ENCODE results near the gene CUL3. TPM values are rescaled to one million over a fixed set of nuclear protein-coding genes. Genes with fewer than 3 reads are reported as not detected.

Gene CUL3
- polyA plus RNA-seq, 3 donors: 12.3 to 28.7 (median 12.9) TPM

DNA sequence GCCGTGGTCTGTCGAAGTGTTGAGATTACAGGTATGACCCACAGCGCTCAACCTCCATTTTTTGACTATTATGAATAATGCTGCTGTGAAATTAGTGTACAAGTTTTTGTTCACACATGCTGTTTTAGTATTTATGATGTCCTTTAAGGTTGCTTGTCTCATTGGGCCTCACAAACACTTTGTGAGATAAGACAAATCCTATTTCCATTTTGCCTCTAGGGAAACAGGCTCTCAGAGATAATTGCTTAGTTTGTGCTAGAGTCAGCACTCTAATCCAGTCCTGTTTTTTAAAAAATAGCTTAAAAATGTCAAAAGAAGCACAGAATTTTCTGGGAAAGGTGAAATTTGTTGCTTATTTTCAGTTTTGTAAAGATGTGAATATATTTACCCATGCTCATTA, 43.3 kb upstream of the CUL3 start:
- Histone ChIP-seq H3K9me3 (replicated peaks in 1 of 2; ENCODE audit: control insufficient read depth in 1 of 2, insufficient read depth in 1 of 2, low read length in 2 of 2) (no peaks in the 10 kb centered on the region), H2AFZ (ENCODE audit: insufficient read depth, low read depth, low read length, poor library complexity, severe bottlenecking) (no peak overlapping the region), H3K4me3 (replicated peaks in 1 of 3; ENCODE audit: low read depth in 2 of 3, low read length in 3 of 3) (no peak overlapping the region), H3K4me1 (ENCODE audit: control insufficient read depth in 1 of 2, insufficient read depth in 2 of 2, low read length in 2 of 2) (no peaks in the 10 kb centered on the region), H3K79me2 (ENCODE audit: insufficient read depth, low read length) (no peaks in the 10 kb centered on the region), H4K20me1 (ENCODE audit: insufficient read depth, low read length) (no peaks in the 10 kb centered on the region), H3K4me2 (replicated peaks; ENCODE audit: extremely low read depth, low read length, poor library complexity, severe bottlenecking) (no peak overlapping the region), H3K9ac (ENCODE audit: insufficient read depth, low read length, poor library complexity, severe bottlenecking) (no peak overlapping the region), H3K27ac (ENCODE audit: low read depth in 1 of 2, low read length in 2 of 2) (no peak overlapping the region), H3K36me3 (replicated peaks in 1 of 2; ENCODE audit: control insufficient read depth in 1 of 2, insufficient read depth in 2 of 2, low read length in 2 of 2) (no peaks in the 10 kb centered on the region), H3K27me3 (ENCODE audit: control insufficient read depth in 2 of 2, insufficient read depth in 2 of 2, low read length in 2 of 2) (no peaks in the 10 kb centered on the region)
- peaks cover 0 to 2% (median 0%) of the 10 kb centered on the region in 7 donors for H3K9me3 Mint-ChIP-seq
- no peaks in the 10 kb centered on the region for H3K36me3 Mint-ChIP-seq
- no peak for DNase-seq
- TF ChIP-seq, protein P1, sequence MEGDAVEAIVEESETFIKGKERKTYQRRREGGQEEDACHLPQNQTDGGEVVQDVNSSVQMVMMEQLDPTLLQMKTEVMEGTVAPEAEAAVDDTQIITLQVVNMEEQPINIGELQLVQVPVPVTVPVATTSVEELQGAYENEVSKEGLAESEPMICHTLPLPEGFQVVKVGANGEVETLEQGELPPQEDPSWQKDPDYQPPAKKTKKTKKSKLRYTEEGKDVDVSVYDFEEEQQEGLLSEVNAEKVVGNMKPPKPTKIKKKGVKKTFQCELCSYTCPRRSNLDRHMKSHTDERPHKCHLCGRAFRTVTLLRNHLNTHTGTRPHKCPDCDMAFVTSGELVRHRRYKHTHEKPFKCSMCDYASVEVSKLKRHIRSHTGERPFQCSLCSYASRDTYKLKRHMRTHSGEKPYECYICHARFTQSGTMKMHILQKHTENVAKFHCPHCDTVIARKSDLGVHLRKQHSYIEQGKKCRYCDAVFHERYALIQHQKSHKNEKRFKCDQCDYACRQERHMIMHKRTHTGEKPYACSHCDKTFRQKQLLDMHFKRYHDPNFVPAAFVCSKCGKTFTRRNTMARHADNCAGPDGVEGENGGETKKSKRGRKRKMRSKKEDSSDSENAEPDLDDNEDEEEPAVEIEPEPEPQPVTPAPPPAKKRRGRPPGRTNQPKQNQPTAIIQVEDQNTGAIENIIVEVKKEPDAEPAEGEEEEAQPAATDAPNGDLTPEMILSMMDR (IDR thresholded peaks at IDR 0.05): no peak
- H3K27me3 Mint-ChIP-seq (ENCODE audit: low read depth in 3 of 3): peaks cover 0 to 2% (median 0%) of the 10 kb centered on the region in 3 donors
- no peak overlapping the region for H3K4me3 Mint-ChIP-seq
- intact Hi-C loops (cut with micrococcal nuclease): no loop called here
- H3K4me1 Mint-ChIP-seq: no peaks in the 10 kb centered on the region
- no CpG with 5 or more reads among the region's 3 CpGs for WGBS (ENCODE audit: insufficient coverage)
- no peak overlapping the region for H3K27ac Mint-ChIP-seq

DNA sequence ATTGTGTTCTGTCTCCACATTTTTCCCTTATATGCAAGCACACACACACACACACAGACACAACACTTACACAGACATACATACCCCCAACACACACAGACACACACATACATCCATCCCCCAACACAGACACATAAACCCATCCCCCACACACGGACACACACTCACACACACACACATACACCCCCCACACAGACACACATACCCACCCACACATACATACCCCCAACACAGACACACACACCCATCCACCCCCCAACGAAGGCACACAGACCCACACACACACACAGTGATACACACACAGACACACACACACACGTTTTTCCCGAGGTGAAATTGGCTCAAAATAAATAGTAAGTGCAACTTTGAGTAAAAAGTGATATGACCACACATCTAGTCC, 41.6 kb upstream of the CUL3 start:
- Histone ChIP-seq H3K27ac (ENCODE audit: low read depth in 1 of 2, low read length in 2 of 2) (no peak overlapping the region), H4K20me1 (ENCODE audit: insufficient read depth, low read length) (no peaks in the 10 kb centered on the region), H3K9ac (ENCODE audit: insufficient read depth, low read length, poor library complexity, severe bottlenecking) (no peak overlapping the region), H3K4me1 (ENCODE audit: control insufficient read depth in 1 of 2, insufficient read depth in 2 of 2, low read length in 2 of 2) (no peaks in the 10 kb centered on the region), H3K4me3 (replicated peaks in 1 of 3; ENCODE audit: low read depth in 2 of 3, low read length in 3 of 3) (no peak overlapping the region), H3K4me2 (replicated peaks; ENCODE audit: extremely low read depth, low read length, poor library complexity, severe bottlenecking) (no peak overlapping the region), H2AFZ (ENCODE audit: insufficient read depth, low read depth, low read length, poor library complexity, severe bottlenecking) (no peak overlapping the region), H3K79me2 (ENCODE audit: insufficient read depth, low read length) (no peaks in the 10 kb centered on the region), H3K9me3 (replicated peaks in 1 of 2; ENCODE audit: control insufficient read depth in 1 of 2, insufficient read depth in 1 of 2, low read length in 2 of 2) (no peaks in the 10 kb centered on the region), H3K27me3 (ENCODE audit: control insufficient read depth in 2 of 2, insufficient read depth in 2 of 2, low read length in 2 of 2) (no peaks in the 10 kb centered on the region), H3K36me3 (replicated peaks in 1 of 2; ENCODE audit: control insufficient read depth in 1 of 2, insufficient read depth in 2 of 2, low read length in 2 of 2) (no peaks in the 10 kb centered on the region)
- H3K4me1 Mint-ChIP-seq: no peaks in the 10 kb centered on the region
- intact Hi-C loops (cut with micrococcal nuclease): no loop called here
- TF ChIP-seq, protein P1 (IDR thresholded peaks at IDR 0.05): no peak
- H3K9me3 Mint-ChIP-seq: peaks cover 0 to 4% (median 2%) of the 10 kb centered on the region in 7 donors
- no peaks in the 10 kb centered on the region for H3K27me3 Mint-ChIP-seq (ENCODE audit: low read depth in 3 of 3)
- H3K4me3 Mint-ChIP-seq: no peak overlapping the region
- H3K27ac Mint-ChIP-seq: peak overlapping the region in 2 of 7 donors; percentile 31 to 73
- H3K36me3 Mint-ChIP-seq: no peaks in the 10 kb centered on the region
- DNase-seq: no peak
- 80% methylated on average over 1 of the region's 4 CpGs for WGBS (ENCODE audit: insufficient coverage)
